ENCODE results near the gene SLC35E3.

DNA sequence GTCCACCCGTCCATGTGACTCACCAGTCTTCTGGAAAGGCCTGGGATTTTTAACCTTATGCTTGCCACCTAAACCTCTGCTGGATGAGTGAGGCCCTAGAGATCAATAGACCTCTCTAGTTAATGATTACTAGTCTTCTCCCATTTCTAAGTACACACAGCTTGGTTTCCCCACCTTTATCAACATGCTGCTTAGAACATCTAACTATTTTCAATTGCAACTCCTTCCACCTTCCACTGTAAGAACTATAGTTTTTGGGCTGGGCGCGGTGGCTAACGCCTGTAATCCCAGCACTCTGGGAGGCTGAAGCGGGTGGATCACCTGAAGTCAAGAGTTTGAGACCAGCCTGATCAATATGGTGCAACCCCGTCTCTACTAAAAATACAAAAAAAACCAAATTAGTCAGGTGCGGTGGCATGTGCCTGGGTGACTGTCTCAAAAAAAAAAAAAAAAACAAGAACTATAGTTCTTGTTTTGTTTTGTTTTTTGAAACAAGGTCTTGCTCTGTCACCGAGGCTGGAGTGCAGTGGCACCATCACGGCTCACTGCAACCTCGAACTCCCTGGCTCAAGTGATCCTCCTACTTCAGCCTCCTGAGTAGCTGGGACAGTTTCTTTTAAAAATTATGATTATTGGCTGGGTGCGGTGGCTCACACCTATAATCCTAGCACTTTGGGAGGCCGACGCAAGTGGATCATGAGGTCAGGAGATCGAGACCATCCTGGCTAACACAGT lies 43.3 kb downstream of the SLC35E3 start:
- TF ChIP-seq POLR2AphosphoS5 (IDR thresholded peaks at IDR 0.05) (no peak), POLR2A (IDR thresholded peaks at IDR 0.05) (no peak)
- TF ChIP-seq, protein P1, sequence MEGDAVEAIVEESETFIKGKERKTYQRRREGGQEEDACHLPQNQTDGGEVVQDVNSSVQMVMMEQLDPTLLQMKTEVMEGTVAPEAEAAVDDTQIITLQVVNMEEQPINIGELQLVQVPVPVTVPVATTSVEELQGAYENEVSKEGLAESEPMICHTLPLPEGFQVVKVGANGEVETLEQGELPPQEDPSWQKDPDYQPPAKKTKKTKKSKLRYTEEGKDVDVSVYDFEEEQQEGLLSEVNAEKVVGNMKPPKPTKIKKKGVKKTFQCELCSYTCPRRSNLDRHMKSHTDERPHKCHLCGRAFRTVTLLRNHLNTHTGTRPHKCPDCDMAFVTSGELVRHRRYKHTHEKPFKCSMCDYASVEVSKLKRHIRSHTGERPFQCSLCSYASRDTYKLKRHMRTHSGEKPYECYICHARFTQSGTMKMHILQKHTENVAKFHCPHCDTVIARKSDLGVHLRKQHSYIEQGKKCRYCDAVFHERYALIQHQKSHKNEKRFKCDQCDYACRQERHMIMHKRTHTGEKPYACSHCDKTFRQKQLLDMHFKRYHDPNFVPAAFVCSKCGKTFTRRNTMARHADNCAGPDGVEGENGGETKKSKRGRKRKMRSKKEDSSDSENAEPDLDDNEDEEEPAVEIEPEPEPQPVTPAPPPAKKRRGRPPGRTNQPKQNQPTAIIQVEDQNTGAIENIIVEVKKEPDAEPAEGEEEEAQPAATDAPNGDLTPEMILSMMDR (IDR thresholded peaks at IDR 0.05): no peak

Data from transverse colon (tissue), 4 donors.